OCI-LY3 (cell line): ENCODE measurements around the gene ZFAND3.
A peak's percentile ranks its signal among the peaks of the same experiment; 100 is the strongest.

Experiments used
- H2AFZ ChIP-seq: fragments of 200-600, 300-600 bp; shearing (Covaris generic); 2 replicates; pipeline ENCODE4 v1.6.0; 2014; ENCODE audit warnings: antibody characterized with exemption, low read depth, low read length
- H3K27ac ChIP-seq: fragments of 200-600, 300-600 bp; sonication (generic); 2 replicates; pipeline ENCODE4 v1.5.1; 2014; ENCODE audit warnings: mild to moderate bottlenecking, low read length, moderate library complexity, mixed read lengths
- H3K27me3 ChIP-seq: fragments of 200-600, 300-600 bp; sonication (generic); 2 replicates; pipeline ENCODE4 v1.6.1; 2014; ENCODE audit warnings: low read depth, low read length, mixed read lengths
- H3K36me3 ChIP-seq: fragments of 200-600, 300-600 bp; sonication (generic); replicated peaks from 2 replicates; pipeline ENCODE3; 2014; ENCODE audit warnings: low read depth, low read length, mixed read lengths
- H3K4me1 ChIP-seq: fragments of 300-600, 200-600 bp; sonication (generic); 2 replicates; pipeline ENCODE4 v1.6.1; 2014; ENCODE audit warnings: low read length, mixed read lengths
- H3K4me2 ChIP-seq: fragments of 200-600, 300-600 bp; sonication (generic); 2 replicates; pipeline ENCODE4 v1.6.1; 2014; ENCODE audit warnings: low read length, mixed read lengths
- H3K4me3 ChIP-seq: fragments of 300-600, 200-600 bp; sonication (generic); 2 replicates; pipeline ENCODE4 v1.5.1; 2014; ENCODE audit warnings: antibody characterized with exemption, mild to moderate bottlenecking, low read length, moderate library complexity
- H3K79me2 ChIP-seq: fragments of 300-600, 200-600 bp; shearing (Covaris generic); 2 replicates; pipeline ENCODE4 v1.6.1; 2014; ENCODE audit warnings: mild to moderate bottlenecking, low read length, mixed read lengths
- H3K9ac ChIP-seq: fragments of 300-600, 200-600 bp; shearing (Covaris generic); 2 replicates; pipeline ENCODE4 v1.6.0; 2014; ENCODE audit warnings: mild to moderate bottlenecking, low read length, moderate library complexity
- H3K9me3 ChIP-seq: fragments of 200-600, 300-600 bp; shearing (Covaris generic); 2 replicates; pipeline ENCODE4 v1.6.1; 2014; ENCODE audit warnings: low read length, mixed read lengths; ENCODE audit not compliant: insufficient read depth
- H4K20me1 ChIP-seq: fragments of 200-600, 300-600 bp; sonication (generic); 2 replicates; pipeline ENCODE4 v1.6.1; 2016; ENCODE audit warnings: low read length, mixed read lengths; ENCODE audit not compliant: insufficient read depth
- EZH2phosphoT487 ChIP-seq: fragments of 200-600 bp; shearing (Covaris generic); IDR thresholded peaks from 2 replicates; pipeline ENCODE4 v1.6.1; 2018; ENCODE audit warnings: antibody characterized with exemption, mixed run types, low read depth
- TF ChIP-seq, protein P1 (sequence below): fragments of 200-600, 300-600 bp; sonication (generic); IDR thresholded peaks from 2 replicates; pipeline ENCODE4 v1.5.1; 2014; ENCODE audit warnings: antibody characterized with exemption, low read length, low read depth

ZFAND3 gene

DNA sequence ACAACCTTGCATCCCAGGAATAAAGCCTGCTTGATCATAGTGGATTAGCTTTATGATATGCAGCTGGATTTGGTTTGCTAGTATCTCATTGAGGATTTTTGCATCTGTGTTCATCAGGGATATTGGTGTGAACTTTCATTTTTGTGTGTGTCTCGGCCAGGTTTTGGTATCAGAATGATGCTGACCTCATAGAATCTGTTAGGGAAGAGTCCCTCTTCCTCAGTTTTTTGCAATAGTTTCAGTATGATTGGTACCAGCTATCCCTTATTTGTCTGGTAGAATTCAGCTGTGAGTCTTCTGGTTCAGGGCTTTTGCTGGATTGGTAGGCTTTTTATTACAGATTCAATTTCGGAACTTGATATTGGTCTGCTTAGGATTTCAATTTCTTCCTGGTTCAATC, 132.5 kb downstream of the ZFAND3 start:
- H3K4me1 ChIP-seq, result peaks cover 41% of the 10 kb centered on the region
- no peak for TF ChIP-seq EZH2phosphoT487
- TF ChIP-seq, protein P1, sequence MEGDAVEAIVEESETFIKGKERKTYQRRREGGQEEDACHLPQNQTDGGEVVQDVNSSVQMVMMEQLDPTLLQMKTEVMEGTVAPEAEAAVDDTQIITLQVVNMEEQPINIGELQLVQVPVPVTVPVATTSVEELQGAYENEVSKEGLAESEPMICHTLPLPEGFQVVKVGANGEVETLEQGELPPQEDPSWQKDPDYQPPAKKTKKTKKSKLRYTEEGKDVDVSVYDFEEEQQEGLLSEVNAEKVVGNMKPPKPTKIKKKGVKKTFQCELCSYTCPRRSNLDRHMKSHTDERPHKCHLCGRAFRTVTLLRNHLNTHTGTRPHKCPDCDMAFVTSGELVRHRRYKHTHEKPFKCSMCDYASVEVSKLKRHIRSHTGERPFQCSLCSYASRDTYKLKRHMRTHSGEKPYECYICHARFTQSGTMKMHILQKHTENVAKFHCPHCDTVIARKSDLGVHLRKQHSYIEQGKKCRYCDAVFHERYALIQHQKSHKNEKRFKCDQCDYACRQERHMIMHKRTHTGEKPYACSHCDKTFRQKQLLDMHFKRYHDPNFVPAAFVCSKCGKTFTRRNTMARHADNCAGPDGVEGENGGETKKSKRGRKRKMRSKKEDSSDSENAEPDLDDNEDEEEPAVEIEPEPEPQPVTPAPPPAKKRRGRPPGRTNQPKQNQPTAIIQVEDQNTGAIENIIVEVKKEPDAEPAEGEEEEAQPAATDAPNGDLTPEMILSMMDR, result no peak
- H3K9ac ChIP-seq, result no peak overlapping the region
- H3K79me2 ChIP-seq, result peaks cover 80% of the 10 kb centered on the region
- H3K27me3 ChIP-seq, result no peaks in the 10 kb centered on the region
- no peaks in the 10 kb centered on the region for H3K36me3 ChIP-seq
- peak overlapping the region; percentile 19; the same call in 1 of the 2 replicates for H3K27ac ChIP-seq
- H2AFZ ChIP-seq, result no peak overlapping the region
- H3K9me3 ChIP-seq, result no peaks in the 10 kb centered on the region
- H4K20me1 ChIP-seq, result peaks cover 44% of the 10 kb centered on the region
- peak overlapping the region; percentile 63 for H3K4me2 ChIP-seq
- peak overlapping the region; percentile 48 for H3K4me3 ChIP-seq

DNA sequence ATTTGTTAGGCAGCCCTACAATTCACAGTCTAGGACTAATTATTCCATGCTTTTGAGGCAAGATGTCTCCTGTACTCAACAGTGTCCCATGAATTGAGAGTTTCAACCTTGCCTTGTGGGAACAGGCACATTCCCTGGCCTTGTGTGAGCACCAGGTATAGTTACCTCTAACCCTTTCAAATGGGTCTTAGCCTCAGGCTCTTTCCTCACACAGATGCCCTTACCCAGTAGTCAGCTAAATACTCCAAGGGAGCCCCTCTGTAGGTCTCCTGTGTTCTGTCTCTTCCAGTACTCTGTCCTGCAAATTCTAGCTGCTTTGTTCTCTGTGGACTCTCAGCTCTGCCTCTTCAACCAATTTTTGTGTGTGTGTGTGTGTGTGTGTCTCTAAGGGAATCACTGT, 135.3 kb downstream of the ZFAND3 start:
- Histone ChIP-seq H3K9ac (no peak overlapping the region), H3K9me3 (no peaks in the 10 kb centered on the region), H2AFZ (no peak overlapping the region), H3K4me3 (no peak overlapping the region), H3K27me3 (no peaks in the 10 kb centered on the region), H3K27ac (no peak overlapping the region), H3K36me3 (no peaks in the 10 kb centered on the region), H3K4me1 (peaks cover 52% of the 10 kb centered on the region), H3K4me2 (no peak overlapping the region), H3K79me2 (peaks cover 71% of the 10 kb centered on the region), H4K20me1 (peaks cover 61% of the 10 kb centered on the region)
- TF ChIP-seq, protein P1, result no peak

DNA sequence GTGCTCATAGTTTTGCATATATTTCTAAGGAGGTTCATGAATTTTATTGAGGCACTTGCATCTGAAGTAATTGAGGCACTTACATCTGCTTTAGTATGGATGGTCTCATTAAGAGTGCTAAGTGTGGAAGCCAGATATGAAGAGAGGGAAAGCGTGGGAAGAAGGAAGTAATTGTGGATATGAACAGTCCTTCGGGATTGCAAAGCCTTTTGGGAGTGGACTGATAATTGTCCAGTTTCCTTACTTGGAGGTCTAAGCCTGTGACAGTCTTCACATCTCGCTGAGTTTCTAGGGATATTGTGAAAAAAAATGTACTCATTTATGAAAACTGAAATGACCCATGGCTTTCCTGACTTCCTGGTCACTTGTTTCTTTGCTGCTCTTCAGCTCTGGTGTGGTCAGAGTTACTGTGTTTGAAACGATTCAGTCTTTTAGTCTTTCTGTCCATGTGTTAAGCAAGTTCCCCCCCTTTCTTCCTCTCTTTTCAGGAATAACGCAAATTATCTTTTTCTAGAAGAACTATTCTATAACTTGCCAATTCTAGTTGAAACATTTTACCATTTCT, 137.3 kb downstream of the ZFAND3 start:
- Histone ChIP-seq H3K9ac (no peak overlapping the region), H3K9me3 (no peaks in the 10 kb centered on the region), H3K27me3 (no peaks in the 10 kb centered on the region), H3K4me1 (peaks cover 64% of the 10 kb centered on the region), H3K4me2 (no peak overlapping the region), H4K20me1 (peaks cover 76% of the 10 kb centered on the region), H3K36me3 (no peaks in the 10 kb centered on the region), H3K79me2 (peaks cover 77% of the 10 kb centered on the region), H3K27ac (no peak overlapping the region), H2AFZ (no peak overlapping the region), H3K4me3 (no peak overlapping the region)
- TF ChIP-seq EZH2phosphoT487, result no peak
- TF ChIP-seq, protein P1, result no peak

DNA sequence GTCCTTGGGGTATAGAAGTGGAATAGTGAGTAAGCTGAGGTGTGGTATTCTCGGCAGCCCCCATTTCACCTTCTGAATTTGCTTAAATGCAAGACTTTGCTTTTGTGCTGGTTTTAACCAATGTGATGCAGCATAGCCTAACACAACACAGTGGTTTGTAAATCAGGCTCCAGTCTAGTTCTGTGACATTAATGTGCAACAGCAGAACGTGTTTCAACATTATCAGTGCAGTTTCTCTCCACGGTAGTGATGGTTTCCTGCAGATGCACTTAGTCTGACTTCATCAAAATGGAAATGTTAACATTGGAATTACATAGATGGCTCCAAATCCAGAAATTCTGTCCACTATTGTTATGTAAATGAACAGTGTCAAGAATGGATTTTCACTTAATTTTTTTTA, 139.5 kb downstream of the ZFAND3 start:
- Histone ChIP-seq H3K36me3 (peaks cover 3% of the 10 kb centered on the region), H3K4me1 (peaks cover 41% of the 10 kb centered on the region), H2AFZ (no peak overlapping the region), H3K4me2 (no peak overlapping the region), H4K20me1 (peaks cover 59% of the 10 kb centered on the region), H3K27ac (no peak overlapping the region), H3K27me3 (no peaks in the 10 kb centered on the region), H3K9me3 (no peaks in the 10 kb centered on the region), H3K4me3 (no peak overlapping the region), H3K9ac (no peak overlapping the region), H3K79me2 (peaks cover 54% of the 10 kb centered on the region)
- TF ChIP-seq, protein P1, result no peak
- no peak for TF ChIP-seq EZH2phosphoT487
